Transverse colon (tissue), 4 donors: Measurements from ENCODE around the gene FSTL3.
A peak's percentile ranks its signal among the peaks of the same experiment; 100 is the strongest.

Source experiments
- POLR2A ChIP-seq: fragments of 450-650 bp; IDR thresholded peaks from one replicate; pipeline ENCODE4 v1.6.1; 2016; ENCODE audit warnings: antibody characterized with exemption, mild to moderate bottlenecking, moderate library complexity
- POLR2AphosphoS5 ChIP-seq, 3 donors: sonication (generic); formaldehyde crosslinking; IDR thresholded peaks; one replicate each; pipeline ENCODE4 v1.6.1; 2016; ENCODE audit warnings: antibody characterized with exemption in 3 of 3
- TF ChIP-seq, protein P1 (sequence below), 5 experiments: fragments of 200-600 bp in 3 of 5; fragments of 450-650 bp in 2 of 5; sonication (generic) in 3 of 5; IDR thresholded peaks; 1 replicate in 2 of 5; 2 replicates in 3 of 5; pipeline ENCODE4 v1.5.1; 2016 to 2017; ENCODE audit warnings: antibody characterized with exemption in 5 of 5, inconsistent platforms in 3 of 5, mild to moderate bottlenecking in 2 of 5, moderate library complexity in 1 of 5

DNA sequence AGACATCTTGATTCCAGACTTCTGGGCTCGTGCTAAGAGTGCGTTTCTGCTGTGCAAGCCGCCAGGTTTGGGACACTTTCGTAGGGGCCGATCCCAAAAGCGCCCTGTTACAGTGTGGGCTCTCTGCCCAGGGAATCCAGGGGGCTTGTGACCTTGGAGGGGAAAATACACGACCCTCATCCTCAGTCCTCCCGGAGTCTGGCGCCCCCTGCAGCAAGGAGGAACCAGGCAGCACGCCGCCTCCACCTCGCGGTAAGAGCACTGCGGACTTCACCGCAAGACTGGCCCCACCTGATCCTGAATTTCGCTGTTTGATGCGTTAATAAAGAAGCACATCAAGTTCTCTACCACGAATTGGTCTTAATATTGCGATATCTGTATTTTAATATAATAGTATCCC lies 48.0 kb upstream of the FSTL3 start:
- TF ChIP-seq, protein P1, sequence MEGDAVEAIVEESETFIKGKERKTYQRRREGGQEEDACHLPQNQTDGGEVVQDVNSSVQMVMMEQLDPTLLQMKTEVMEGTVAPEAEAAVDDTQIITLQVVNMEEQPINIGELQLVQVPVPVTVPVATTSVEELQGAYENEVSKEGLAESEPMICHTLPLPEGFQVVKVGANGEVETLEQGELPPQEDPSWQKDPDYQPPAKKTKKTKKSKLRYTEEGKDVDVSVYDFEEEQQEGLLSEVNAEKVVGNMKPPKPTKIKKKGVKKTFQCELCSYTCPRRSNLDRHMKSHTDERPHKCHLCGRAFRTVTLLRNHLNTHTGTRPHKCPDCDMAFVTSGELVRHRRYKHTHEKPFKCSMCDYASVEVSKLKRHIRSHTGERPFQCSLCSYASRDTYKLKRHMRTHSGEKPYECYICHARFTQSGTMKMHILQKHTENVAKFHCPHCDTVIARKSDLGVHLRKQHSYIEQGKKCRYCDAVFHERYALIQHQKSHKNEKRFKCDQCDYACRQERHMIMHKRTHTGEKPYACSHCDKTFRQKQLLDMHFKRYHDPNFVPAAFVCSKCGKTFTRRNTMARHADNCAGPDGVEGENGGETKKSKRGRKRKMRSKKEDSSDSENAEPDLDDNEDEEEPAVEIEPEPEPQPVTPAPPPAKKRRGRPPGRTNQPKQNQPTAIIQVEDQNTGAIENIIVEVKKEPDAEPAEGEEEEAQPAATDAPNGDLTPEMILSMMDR (IDR thresholded peaks at IDR 0.05), result peak in 1 of 5 experiments; percentile 15
- TF ChIP-seq POLR2AphosphoS5 (IDR thresholded peaks at IDR 0.05) (no peak), POLR2A (no peak)
